GM18508 (cell line): Measurements from ENCODE around the gene LGR6.

Experiments
- ATAC-seq: cut with Tn5 transposase; IDR thresholded peaks from one replicate; pipeline ENCODE4 v1.9.1; 2021; ENCODE audit warnings: moderate number of reproducible peaks; ENCODE audit not compliant: insufficient read depth, unreplicated experiment

LGR6 gene

GRCh38 chr1:202216691-202217090, 23.1 kb downstream of the LGR6 start:
- ATAC-seq: no peak

GRCh38 chr1:202217516-202217915, 23.9 kb downstream of the LGR6 start:
- no peak for ATAC-seq

GRCh38 chr1:202217951-202218350, 24.4 kb downstream of the LGR6 start:
- ATAC-seq: no peak

DNA sequence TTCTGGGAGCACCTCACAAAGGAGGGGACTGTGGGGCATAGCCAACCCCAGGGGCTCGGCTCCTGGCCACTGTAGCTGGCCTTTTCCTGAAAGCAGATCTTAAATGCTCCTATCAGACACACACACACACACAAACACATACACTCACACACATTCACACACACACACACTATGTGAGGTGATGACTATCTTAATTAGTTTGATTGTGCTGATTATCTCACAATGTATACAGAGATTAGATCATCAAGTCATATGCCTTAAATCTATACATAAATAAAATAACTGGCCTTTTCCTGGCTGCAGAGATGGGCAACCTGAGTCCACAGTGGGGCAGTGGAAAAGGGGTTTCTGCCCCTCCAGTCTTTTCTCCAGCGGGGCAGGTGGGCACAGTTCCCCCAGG, 27.1 kb downstream of the LGR6 start:
- no peak for ATAC-seq

- ATAC-seq: no peak
These were observed 28.6 kb downstream of the LGR6 start for GRCh38 chr1:202221911-202222909.

DNA sequence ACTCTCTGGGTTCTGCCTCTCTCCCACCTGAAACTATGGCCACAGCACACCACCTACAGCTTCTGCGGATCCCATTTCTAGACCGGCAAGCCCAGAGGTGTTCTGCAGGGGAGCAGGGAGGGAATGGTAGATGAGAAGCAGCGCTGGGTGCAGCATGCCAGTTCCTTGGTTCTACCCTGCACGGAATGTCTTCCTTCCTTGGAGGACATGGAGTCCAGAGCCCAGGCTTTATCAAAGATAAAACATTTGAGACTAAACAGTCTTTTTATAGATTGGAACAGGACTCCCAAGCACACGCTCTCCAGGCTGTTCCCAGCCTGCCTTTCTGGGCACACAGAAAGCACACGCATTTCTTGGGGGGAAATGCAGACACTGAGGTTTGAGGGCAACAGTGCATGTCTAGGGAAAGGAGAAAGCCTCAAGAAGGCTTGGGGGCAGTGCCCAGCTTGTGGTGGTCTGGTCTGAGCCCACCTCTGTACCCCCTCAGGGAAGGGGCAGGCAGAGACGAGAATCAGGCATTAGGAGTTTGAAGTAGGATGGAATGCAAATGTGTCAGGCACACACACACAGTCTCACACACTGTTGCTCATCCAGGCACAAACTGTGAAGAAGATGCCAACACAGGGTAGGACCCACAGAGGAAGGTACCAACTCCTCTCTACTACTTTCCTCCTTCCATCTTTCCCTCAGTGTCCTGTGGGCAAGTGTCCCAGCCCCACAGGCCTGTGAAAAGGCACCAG, 29.7 kb downstream of the LGR6 start:
- no peak for ATAC-seq

- ATAC-seq: no peak
These were observed 30.9 kb downstream of the LGR6 start for GRCh38 chr1:202224453-202224852.

DNA sequence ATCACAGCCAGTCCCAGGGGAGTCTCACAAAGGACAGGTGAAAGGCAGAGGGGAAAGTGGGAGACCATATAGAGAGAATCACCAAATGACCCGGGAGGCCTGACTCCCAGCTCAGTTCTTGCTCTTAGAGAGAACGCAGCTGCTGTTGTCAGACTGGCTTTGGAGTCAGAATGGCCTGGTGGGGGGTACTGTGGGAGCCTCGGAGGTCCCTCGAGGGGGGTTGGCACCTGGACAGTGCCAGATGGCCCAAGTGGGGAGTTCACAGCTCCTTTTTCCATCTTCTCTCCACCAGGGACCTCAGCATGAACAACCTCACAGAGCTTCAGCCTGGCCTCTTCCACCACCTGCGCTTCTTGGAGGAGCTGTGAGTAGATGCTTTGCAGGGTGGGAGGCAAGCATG, 31.5 kb downstream of the LGR6 start:
- ATAC-seq: no peak

- no peak for ATAC-seq
These were observed 33.6 kb downstream of the LGR6 start for GRCh38 chr1:202227053-202227672.

DNA sequence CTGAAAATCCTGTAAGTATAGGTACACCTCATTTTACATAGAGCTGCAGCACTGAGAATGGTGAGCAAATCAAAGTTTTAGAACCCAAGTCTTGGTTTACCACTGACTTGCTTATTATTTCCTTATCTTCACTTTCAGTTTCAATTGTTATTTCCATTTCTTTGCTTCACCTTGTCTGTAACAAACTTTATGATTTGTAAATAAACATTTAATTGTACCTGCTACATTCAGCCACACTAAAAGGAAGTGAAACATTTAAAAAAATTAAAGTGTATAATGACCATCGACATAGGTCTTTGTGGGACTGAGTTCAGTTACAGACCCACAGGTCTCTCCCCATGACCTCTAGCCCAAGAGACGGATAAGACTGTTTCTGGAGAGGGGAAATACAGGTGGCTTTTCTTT, 34.4 kb downstream of the LGR6 start:
- ATAC-seq: no peak

DNA sequence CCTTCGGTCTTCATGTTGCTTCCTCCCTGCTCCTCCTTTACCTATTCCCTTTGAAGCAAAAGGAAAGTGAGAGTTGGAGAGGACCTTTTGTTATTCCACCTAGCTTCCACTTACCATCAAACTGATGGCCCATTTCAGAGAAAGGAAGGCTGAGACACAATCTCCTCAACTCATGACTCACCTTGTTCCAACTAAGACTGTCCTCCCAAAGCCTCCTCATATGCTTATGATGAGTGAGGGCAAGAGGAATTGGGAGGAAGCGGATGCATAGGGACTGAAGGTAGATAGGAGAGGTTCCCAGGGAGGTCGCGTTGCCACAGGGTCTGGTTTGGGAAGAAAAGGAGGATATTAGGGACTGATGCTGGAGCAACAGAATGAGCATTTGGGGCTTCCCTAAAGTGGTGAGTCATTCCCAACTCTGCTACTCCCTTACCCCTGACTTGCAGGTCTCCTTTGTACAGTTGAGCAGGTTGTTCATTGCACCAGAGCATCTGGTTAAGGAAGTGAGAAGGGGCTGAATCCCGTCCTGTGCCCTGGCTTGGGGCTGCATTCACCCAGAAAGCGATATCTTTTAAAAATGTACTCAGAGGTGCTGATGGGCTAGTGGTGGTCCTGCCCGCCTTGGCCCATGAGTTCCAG, 35.0 kb downstream of the LGR6 start:
- ATAC-seq: no peak

GRCh38 chr1:202229376-202229775, 35.8 kb downstream of the LGR6 start:
- ATAC-seq: no peak

DNA sequence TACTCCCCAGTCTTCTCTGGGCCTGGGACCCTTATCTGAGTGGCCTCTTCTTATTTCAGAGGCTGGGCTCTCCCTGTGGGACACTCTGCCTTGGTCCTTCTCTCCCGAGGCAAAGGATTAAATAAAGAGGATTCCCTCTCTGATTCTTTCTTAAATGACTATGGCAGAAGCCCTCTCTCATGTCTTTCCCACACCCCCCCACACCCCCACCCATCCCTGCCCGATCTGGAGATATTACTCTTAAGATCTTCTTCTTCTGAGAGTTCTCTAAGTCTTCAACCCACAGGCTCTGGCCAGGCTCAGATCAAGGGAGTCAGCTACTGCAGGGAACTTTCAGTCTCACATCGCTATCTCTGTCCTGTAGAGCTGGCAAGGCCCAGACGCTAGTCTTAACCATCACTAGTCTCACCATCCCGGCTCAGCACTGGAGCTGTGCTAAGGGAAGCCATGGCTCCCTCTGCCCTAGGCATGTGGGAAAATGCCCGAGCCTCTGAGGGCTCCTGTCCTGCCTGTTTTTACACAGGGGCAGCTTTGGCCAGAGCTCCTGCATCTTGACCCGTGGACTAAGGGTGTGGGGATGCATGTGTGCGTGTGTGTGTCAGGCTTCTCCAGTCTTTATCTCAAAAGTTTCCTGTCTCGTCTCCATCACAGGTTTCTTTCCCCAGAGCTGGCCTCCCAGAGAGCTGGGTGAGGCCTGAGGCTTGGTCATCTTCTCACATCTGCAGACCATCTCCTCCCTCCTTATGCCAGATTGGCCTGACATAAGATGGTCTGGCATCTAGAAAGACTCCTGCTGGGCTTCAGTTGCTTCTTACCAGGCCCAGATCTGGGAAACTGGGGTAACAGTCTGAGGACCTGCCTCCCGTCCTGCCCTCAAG, 36.7 kb downstream of the LGR6 start:
- no peak for ATAC-seq

DNA sequence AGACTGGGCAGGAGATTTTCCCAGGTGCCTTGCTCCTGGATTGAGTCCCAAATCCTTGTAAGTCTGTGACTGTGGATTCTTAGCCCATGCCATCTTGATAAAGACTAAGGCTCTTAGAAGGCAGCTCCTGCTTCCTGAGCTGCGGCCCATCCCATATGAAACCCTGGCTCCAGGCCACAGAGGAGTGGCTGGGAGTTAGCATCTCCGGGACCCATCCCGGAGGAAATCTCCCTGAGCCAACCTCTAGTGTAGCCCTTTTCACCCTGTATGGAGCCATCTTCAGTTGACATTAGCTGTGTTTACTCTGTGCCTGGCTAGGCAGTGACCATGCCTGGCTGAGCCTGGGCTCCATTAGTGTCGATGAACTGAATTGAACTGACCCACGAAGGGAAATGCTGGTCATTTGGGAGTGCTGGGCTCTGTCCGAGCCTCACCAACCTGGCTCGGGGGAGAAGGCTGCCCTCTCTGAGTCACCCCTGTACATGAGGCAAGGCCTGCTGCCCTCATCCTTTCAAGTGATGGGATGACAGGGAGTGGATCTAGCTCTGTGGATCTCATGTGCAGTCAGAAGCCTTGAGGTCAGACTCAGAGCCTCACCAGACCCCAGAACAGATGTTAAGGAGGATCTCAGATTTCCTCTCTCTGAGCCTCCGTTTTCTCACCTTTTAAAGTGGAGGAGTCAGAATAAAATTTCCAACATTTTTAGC, 37.5 kb downstream of the LGR6 start:
- no peak for ATAC-seq

DNA sequence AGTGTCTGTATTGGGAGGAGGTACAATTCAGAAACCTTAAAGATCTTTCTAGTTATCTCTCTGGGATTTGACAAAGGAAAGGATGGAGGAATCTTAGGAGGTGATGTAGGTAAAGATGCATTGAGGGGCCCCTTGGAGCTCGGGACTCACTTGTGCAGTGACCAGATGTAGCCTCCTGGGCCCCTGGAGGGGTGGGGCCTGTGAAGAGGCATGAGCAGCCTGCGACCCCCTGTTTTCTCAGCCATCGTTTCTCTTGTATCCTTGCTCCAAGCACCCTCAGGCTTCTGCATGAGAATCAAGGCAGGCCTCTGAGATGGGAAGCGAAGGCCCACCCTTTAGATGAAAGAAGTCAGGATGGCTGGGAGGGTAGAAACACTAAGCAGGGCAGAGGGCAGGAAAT, 39.6 kb downstream of the LGR6 start:
- no peak for ATAC-seq

DNA sequence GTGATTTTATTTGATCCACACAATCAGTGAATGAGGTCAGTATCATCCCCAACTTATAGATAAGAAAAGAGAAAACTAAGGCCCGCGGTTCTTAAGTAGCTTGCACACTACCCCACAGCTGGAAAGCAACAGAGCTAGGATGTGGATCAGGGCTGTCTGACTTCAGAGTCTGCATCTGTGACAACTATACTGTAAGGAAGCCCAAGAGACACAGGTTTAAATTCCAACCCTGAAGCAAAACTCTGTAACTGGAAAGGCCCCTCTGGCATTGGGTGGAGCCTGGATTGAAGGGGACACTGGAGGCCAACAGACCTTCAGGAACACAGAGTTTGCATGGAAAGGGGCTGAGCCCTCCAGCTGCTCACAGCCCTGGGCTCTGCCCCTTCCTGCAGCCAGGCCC, 40.2 kb downstream of the LGR6 start:
- ATAC-seq: no peak

DNA sequence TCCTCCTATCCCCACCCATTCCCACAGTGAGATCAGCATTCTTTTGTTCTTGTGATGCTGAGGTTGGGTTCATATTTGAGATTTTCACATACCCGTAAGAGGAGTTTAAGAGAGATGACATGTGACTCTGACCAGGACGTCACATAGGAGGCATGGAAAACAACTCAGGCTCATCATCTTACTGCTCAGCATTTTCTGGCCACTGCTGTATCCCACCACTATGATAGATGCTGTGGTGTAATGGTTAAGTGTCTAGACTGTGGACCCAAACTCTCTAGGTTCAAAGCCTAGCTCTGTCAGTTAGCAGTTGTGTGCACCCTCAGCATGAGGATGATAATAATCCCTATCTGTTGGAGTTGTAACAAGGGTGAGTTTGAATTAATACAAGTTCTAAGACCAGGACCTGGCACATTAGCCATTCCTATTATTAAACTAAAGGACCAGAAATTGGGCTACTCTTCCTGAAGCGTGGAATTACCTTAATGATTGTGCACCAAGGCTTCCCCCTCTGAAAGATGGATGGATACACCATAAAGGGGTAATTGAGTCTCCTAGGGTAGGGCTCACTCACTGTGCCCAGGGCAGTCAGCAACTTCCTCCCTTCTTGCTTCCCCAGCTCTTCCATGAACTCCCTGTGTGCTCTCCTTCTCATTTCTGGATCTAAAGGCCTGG, 40.9 kb downstream of the LGR6 start:
- no peak for ATAC-seq

DNA sequence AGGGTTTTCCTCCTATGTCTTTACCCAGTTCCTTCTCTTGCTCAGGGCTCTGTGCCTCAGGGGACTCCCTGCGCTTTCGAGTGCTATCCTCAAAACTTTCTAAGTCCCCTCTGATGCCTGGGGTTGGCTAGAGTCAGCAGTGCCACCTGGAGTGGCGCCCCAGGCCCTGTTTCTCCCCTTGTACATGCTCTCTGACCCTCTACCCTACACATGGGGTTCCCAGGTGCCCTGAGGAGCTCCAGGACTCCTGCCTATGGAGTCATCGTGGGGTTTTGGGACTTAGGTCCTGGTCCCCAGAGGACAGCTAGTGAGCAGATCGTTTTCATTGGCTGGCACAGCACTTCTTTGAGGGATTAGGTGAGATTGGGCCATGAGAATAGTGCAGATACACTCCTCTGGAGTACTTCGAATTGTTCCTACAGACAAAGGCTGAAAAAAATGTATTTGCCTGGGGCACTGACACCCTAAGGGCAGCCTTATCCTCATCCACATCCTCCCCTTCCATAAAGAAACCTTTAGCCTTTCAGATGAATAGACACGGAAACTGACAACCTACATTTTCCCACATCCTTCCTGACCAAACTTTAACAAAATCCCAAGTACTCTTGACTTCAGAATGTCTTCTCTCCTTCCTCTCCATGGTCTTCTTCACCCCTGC, 41.5 kb downstream of the LGR6 start:
- no peak for ATAC-seq
